Subcutaneous adipose tissue (tissue), 4 donors: Measurements from ENCODE around the gene PGK1. TPM values are rescaled to one million over a fixed set of nuclear protein-coding genes. Genes with fewer than 3 reads are reported as not detected.

ENCODE experiments used
- total RNA-seq, 4 donors: library from RNA; depleted of rRNA; stranded (reverse); fragments of >200 nt; gene quantifications; one replicate each; pipeline ENCODE4 v1.1.0, GENCODE V29; 2016
- TF ChIP-seq, protein P1 (sequence below): fragments of 450-650 bp; IDR thresholded peaks from one replicate; pipeline ENCODE4 v1.5.1; 2016; ENCODE audit warnings: low read depth, mild to moderate bottlenecking, control low read depth, antibody characterized with exemption, moderate library complexity

Gene PGK1
- total RNA-seq, 4 donors from 2014 or later: 154 to 200 (median 183) TPM

DNA sequence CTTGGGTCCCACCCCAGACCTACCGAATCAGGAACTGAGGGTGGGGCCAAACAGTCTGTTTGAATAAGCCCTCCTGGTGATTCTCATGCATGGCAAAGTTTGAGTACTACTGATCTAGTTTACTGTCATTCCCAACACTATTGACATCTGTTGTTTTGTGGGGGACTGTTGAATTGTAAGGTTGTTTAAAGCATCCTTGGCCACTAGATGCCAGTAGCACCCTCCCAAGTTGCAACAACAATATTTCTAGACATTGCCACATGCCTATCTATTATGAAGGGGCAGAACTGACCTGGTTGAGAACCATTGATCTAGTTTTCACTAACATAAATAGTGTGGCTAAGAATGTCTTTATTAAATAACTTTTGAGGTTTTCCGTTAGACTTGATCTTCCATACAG, 20.3 kb downstream of the PGK1 start:
- TF ChIP-seq, protein P1, sequence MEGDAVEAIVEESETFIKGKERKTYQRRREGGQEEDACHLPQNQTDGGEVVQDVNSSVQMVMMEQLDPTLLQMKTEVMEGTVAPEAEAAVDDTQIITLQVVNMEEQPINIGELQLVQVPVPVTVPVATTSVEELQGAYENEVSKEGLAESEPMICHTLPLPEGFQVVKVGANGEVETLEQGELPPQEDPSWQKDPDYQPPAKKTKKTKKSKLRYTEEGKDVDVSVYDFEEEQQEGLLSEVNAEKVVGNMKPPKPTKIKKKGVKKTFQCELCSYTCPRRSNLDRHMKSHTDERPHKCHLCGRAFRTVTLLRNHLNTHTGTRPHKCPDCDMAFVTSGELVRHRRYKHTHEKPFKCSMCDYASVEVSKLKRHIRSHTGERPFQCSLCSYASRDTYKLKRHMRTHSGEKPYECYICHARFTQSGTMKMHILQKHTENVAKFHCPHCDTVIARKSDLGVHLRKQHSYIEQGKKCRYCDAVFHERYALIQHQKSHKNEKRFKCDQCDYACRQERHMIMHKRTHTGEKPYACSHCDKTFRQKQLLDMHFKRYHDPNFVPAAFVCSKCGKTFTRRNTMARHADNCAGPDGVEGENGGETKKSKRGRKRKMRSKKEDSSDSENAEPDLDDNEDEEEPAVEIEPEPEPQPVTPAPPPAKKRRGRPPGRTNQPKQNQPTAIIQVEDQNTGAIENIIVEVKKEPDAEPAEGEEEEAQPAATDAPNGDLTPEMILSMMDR: no peak

DNA sequence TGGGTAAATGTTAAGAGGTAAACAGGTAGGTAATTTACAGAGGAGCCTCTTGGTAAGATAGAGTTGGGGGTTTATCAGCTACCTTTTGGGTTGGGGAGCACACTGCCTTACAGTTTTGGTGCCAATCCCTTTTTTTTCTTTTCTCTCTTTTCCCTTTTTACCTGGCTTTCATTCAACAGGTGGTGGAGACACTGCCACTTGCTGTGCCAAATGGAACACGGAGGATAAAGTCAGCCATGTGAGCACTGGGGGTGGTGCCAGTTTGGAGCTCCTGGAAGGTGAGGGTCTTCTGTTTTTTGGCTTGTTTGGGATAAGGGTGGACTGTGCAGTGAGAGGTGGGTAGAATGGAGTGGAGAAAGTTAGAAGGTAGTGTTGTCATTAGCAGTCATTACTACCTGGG, 21.1 kb downstream of the PGK1 start:
- TF ChIP-seq, protein P1: no peak

DNA sequence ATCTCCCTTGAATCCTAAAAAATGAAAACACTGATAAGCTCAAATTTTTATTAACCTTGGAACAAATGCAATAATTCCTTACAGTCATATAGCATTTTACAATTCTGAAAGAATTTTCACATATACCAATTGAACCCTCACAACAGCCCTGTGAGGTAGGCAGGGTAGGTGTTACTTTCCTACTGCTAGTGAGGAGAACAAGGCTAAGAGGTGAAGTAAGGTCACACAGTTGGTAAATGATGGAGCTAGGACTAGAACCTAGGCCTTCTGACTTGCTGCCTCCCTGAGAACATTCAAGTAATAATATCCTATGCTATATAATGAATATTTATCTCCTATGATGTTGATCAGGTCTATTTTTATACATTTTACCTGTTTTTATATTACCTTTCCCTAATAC, 25.7 kb downstream of the PGK1 start:
- TF ChIP-seq, protein P1: no peak

DNA sequence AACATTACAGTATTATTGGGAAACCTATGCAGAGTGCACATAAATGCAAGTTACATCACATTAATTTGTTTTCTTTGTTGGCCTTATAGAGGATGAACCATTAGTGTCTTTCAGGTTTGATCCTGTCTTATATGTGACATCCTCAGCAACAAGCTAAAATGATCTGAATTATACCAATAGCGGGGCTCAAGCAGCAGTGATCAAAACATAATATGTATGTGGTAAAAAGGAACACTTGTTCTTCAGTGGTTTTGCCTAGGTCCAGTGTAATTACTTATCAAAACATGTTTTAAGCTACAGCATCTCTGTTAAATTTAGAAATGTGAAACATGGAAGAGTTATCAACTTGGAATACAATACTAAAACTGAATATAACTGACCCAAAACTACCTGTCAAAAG, 26.3 kb downstream of the PGK1 start:
- TF ChIP-seq, protein P1: no peak

DNA sequence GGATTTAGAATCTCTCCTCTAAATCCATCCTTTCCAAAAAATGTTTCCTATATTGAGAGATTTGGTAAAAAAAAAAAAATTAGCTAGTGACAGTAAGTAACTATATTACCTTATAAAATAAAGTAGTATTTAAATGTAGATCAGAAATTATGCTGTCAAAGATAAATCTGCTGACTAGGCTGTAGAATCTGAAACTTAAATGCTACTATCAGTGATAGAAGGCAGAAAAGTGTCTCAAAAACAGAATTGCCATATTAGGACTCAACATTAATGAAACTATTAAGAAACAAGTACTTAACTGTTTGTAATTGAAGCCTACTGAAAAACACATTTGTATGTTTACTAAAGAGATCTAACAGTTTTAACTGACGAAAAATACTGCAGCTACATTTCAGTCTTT, 27.1 kb downstream of the PGK1 start:
- TF ChIP-seq, protein P1: no peak

DNA sequence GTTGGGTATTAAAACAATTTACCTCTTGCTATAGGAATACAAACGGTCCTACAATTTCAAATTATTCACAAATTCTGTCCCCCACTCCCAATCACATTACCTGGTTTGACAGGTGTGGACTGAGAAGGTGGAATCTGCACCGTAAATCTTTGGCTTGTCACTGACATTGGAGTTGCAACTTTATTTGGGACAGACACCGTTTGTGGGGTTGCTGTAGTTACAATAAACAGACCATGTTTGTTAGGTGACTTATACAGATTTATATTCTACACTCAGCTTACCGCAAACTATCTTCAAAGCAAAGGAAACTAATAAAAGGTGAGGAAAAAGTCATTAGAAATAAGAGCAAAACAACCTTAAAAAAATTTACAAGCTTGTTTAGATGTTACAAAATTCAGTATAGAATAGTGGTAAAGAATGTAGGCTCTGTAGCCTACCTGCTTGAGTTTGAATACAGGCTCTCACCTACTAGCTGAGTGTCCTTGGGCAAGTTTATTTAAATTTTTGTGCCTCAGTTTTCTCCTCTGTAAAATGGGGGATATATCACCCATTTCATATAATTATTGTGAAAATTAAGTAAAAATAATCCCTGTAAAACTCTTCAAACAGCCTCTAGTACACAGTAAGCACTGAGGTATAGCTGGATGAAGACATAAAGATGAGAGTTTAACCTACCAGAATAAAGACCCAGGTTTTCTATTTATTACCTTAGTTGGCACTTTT, 29.4 kb downstream of the PGK1 start:
- TF ChIP-seq, protein P1: no peak

DNA sequence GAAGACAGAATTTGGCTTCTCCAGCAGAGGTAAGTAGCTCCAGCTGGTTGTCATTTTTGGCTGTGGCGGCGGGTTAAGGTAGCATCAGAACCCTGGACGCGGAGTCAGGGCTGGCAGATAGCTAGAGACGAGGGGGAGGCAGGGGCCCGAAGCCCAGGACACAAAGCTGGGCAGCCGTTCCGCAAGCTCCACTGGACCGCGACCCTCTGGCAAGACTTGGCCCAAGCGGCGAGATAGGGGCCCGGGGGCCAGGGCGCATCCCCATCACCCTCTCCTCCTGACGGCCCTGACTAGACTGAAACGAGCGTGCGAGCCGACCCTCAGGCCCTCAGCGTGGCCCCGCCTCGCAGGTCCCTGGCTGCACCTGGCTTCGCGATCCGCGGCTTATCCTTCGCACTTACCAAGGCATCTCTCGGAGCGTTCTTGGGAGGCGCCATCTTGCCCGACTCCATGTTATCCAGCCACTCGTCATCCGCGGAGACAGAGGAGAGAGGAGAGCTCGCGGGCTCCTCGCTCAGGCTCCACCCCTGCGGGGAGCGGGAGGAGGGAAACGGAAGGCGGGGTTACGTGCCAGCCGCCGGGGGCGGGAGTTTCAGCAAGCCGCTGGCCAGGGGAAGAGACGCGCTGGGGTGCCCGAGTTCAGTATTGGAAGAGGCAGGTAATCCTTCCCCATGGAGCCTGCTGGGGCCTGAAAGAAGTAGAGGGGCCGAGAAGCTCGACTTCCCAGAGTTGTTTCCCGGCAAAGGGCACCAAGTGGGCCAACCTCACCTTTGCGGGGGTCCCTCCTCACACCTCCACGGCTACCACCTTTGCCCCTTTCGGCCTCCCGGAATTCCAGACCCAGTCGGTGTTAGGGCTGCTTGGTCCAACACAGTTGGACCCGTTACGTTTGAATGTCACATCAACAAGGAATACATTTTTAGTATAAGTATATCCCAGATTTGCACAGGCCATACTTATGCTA, 35.4 kb downstream of the PGK1 start, which contains the start of gene TAF9B:
TAF9B (minus strand) TSS at position 491 of the 964 bp plus-strand sequence; CDS start at position 452, 39 bp downstream.
- TF ChIP-seq, protein P1: no peak
